ENCODE measurements around the gene DAO.

DAO gene

GRCh38 chr12:108928695-108929094 is 48.8 kb downstream of the DAO start:
- DNase-seq: no peak

DNA sequence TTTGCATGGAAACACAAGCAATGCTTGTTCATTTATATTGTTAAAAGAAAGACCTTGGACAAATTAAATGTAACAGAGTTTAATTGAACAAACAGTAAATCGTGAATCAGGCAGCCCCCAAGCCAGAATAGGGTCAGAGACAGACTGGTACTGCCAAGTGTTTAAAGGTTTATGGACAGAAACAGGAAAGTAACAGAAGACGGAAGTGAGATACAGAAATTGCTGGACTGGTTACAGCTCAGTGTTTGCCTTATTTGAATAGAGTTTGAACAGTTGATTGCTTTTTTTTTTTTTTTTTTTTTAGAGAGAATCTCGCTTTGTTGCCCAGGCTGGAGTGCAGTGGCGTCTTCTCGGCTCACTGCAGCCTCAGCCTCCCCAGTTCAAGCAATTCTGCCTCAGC is 50.3 kb downstream of the DAO start:
- no peak for DNase-seq

- no peak for DNase-seq
Measured at GRCh38 chr12:108930756-108931155, 50.9 kb downstream of the DAO start.

- no peak for DNase-seq
Measured at GRCh38 chr12:108933949-108934348, 54.1 kb downstream of the DAO start.

DNA sequence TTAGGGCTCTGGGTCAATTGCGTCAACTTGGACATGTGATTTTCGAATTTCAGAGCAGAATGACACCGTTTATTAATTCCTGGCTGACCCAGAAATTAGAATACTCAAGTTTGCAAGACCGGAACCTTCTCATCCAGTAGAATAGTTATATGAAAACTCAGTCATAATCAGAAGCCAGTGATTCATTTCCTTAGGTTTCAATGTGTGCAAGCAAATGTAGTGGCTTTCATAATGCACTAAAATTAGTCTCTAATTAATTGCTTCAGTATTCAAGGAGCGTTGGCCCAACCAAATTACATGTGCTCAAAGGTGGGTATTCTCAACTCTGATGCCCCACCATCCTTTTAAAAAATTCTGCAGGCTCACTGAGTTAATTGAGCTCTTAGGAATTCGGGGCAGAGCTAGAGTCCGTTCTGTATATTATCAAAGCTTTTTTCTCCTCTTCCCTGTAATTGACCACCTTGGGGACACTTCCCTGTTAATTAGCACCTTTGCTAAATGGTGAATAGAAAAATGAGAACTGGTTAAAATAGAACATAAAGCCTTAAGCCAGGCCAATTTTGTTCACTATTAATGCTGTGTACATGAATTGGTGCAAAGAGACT is 55.4 kb downstream of the DAO start:
- DNase-seq: no peak

DNA sequence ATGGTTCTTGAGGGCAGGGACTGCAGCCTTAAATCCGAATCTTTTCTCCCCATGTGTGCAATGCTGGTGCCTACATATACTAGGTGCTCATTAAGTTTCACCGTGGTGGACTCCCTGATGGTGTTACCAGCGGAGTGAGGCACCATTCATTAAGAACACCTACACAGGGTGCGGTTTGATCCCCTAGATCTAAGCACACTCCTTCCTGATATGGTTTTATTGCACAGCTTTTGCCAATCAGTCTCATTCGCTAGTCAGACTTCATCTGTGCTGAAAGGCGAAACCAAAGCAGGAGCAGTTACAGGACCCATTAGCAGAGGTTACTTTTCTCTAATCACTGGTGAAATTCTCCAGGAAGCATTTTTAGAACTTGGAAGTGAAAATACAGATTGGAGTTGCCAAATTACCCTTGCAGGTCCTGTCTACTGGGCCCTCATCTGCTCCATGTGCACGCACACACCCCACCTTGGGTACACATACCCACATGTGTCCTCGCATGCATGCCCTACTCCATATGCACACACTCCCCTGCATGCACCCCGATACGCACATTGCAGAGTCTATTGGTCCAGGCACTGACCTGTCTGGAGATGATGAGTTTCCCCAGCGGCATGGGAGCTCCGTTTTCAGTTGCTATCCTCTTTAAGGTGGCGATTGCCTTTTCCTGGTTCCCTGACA is 58.5 kb downstream of the DAO start:
- no peak for DNase-seq

GRCh38 chr12:108939594-108939993 is 59.7 kb downstream of the DAO start:
- no peak for DNase-seq

GRCh38 chr12:108940138-108940537 is 60.2 kb downstream of the DAO start:
- no peak for DNase-seq

GRCh38 chr12:108947097-108947496 is 67.2 kb downstream of the DAO start:
- DNase-seq: no peak

DNA sequence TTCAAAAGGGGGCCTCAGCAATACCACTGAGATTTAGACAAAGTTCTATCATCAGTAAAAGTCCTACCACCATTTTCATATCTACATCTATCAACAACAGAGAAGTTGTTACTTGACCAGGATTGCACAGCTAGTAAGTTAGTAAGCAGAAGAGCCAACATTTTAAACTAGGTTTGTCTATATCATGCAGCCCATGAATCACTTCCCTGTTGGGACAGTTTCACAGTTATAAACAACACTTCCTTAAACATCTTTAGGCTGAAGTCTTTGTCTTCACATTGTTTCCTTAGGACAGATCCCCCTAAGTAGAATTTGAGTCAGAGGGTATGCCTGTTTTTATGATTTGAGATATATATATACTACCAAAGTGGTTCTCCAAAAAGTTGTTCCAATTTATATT is 68.5 kb downstream of the DAO start:
- DNase-seq: no peak

DNA sequence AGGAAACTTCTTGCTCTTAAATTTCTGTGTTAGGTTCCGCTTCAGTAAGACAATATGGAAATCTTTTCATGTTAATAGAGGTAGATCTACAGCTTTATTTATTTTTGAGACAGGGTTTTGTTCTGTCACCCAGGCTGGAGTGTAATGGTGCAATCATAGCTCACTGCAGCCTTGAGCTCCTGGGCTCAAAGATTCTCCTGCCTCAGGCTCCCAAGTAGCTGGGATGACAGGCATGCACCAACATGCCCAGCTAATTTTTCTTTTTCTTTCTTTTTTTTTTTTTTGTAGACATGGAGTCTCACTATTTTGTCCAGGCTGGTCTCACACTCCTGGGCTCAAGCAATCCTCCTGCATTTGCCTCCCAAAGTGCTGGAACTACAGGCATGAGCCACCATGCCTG is 70.1 kb downstream of the DAO start:
- DNase-seq: no peak

Data from NCI-H146 (cell line).